Inferior parietal cortex (tissue), 1 donor: ENCODE results near the gene SURF6.

ENCODE experiments used
- DNase-seq: peaks from one replicate; pipeline ENCODE4 v3.0.0-alpha.2; 2016; ENCODE audit errors: extremely low spot score

SURF6 gene

DNA sequence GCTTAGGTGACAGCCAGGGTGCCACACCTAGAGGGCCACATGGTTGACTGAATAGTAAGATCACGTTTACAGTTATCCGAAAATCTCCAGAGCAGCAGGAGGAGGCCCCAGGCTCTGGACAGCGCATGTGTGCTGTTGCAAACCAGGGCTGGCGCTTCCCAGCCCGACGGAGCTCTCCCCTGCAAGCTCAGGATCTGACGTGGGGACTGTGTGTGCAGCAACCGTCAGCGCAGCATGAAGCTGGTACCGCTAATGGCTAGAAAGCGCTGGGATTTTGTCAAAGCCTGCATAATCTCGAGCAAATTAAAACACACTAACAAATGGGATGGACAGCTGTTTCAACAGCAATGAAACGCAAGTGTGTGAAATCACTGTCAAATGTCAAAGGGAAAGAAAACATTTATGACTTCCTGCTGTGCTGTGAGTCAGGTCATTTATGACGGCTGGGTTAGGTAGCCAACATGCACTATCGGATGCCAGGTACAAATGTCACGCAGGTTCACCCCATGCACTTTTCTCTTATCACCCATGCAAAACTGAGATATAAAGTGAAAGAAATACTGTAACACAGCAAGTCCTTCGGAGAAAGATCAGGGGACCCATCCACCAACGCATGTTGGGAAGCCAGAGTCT is 32.4 kb upstream of the SURF6 start:
- DNase-seq: no peak

GRCh38 chr9:133367778-133368177 is 31.8 kb upstream of the SURF6 start:
- DNase-seq: no peak

DNA sequence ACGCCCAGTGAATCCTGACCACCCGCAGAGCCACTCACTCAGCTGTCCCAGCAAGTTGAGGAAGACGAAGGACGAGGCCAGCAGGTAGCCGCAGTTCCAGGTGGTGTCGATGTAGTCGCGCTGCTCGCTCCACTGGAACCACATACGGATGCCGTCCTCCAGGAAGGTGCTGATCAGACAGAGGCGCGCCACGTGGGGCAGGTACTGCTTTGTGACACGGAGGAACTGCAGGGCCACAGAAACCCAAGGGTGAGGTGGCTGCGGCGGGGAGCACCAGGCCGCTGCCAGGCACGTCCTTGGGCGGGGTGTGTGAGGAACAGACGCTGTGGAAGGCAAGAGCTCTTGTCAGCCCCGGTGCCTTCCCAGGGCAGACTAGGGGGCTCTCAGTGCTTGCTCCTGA is 31.2 kb upstream of the SURF6 start:
- no peak for DNase-seq

DNA sequence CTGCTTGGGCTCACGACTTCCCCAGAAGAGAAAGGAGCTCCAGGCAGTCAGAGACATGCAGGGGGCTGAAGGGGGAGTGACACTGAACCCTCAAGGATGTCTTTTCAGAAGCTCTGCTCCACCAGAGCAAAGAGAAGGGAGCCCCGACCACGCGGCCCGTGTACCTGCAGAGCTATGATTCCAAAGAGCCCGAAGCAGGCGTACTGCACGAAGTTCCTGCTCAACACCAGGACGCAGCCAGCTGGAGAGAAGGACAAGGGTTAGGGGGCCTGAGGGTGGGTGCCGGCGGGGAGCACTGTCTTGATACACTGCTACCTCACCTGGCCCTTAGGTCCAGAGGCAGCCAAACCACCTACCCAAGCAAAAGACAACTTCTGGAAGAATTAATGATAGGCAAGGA is 30.4 kb upstream of the SURF6 start:
- no peak for DNase-seq

GRCh38 chr9:133362359-133363044 is 26.5 kb upstream of the SURF6 start:
- no peak for DNase-seq

GRCh38 chr9:133361507-133362092 is 25.6 kb upstream of the SURF6 start:
- no peak for DNase-seq

GRCh38 chr9:133360400-133361393 is 24.7 kb upstream of the SURF6 start:
- no peak for DNase-seq

- no peak for DNase-seq
These were observed 23.6 kb upstream of the SURF6 start for GRCh38 chr9:133359399-133360175.

DNA sequence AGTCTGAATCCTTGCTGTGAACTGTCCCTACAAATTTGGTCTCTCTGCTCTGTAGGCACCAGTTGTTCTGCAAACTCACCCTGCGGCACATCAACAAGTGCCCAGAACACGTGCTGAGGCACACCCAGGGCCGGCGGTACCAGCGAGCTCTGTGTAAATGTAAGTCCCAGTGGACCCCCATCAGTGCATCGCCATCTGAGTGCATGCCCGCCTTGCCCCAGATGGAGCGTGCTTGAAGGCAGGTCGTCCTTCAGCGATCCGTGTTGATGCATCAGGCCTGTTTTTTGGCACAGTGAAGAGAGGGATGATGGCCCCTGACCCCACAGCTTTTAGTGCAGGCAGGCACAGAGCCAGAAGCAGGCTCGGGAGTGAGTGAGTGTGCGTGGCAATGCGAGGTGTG is 21.7 kb upstream of the SURF6 start:
- no peak for DNase-seq

- peak; percentile 78 for DNase-seq
These were observed 20.6 kb upstream of the SURF6 start, which contains the start of the genes SURF1 and SURF2 for GRCh38 chr9:133356391-133357091. Gene SURF1, minus strand, starts transcription at chr9:133356487. Its CDS starts 34 bp downstream, at chr9:133356453. Gene SURF2, plus strand, starts transcription at chr9:133356550. Its CDS starts 43 bp downstream, at chr9:133356593.

GRCh38 chr9:133355881-133356357 is 19.9 kb upstream of the SURF6 start:
- no peak for DNase-seq

DNA sequence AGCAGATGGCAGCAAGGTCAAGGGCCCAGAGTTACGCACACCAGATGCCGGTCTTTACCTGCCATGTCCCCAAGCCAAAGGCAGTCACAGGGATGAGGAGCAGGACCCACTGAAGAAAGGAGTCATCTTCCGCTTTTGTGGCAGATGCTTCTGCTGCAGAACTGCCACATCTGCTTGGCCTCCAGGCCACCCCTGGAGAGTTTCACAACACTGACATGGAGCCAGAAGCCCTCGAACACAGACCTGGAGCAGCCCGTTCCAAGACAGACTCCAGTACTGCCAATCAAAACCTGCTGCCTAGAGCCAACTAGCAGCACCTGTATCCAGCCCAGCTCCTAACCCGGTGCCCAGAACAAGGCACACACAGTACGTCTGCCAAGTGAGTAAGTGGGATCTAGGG is 18.8 kb upstream of the SURF6 start:
- DNase-seq: no peak

DNA sequence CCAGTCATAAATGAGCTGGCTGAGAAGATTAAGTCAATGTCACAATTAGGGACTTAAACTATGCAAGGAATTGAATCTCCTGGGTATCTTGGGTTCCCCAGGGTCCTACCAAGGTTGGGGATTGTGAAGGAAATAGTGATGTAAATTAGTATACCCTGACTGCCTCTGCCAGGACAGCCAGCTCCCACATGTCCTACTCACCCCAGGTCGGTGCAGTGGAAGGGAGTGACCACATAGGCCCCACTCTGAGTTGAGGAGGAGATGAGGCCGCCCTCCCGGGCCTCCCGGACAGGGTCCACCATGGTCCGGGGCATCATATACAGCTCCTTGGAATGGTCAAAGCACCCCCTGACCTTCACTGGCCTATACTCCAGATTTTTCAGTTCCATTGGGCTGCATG is 17.6 kb upstream of the SURF6 start:
- no peak for DNase-seq

- DNase-seq: no peak
These were observed 16.8 kb upstream of the SURF6 start for GRCh38 chr9:133352635-133353340.

- no peak for DNase-seq
These were observed 16.1 kb upstream of the SURF6 start for GRCh38 chr9:133351908-133352634.

DNA sequence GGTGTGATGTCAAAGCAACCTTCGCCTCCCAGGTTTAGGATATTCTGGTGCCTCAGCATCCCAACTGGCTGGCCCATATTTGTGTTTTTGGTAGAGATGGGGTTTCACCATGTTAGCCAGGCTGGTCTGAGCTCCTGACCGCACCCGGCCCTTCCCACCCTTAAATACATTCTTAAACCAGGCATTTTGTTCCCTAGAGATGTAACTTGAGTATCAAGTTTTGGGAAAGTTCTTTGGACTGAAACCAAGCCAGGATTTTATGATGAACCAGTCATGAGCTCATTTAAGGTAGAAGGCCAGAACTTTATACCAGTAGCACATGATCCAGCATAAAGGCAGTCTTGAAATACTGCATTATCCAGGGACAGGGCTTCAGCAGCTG is 15.5 kb upstream of the SURF6 start:
- no peak for DNase-seq

DNA sequence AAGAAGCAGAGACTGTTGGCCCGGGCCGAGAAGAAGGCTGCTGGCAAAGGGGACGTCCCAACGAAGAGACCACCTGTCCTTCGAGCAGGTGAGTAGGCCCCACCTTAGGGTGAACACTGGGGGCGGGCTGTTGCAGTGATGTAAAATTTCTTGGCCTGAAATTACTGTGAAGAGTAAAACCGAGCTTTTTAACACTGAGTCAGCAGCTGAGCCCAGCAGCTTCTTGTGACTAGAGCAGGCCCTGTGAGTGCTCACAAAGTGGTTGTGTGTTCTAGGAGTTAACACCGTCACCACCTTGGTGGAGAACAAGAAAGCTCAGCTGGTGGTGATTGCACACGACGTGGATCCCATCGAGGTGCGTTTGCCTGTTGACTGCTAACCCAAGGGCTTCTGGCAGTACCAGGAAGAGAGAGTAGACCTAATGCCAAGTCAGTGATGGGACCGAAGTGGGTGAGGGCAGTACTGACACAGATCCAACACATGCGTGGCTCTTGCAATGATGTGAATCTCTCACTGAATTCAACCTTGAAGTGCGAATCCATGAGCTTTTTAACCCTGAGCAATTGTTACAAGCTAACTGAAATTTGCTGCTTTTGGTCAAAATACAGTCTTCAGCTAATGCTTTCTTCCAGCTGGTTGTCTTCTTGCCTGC is 14.1 kb upstream of the SURF6 start:
- DNase-seq: no peak
